ENCODE results near the gene SGCA.
A peak's percentile ranks its signal among the peaks of the same experiment; 100 is the strongest.

SGCA gene

DNA sequence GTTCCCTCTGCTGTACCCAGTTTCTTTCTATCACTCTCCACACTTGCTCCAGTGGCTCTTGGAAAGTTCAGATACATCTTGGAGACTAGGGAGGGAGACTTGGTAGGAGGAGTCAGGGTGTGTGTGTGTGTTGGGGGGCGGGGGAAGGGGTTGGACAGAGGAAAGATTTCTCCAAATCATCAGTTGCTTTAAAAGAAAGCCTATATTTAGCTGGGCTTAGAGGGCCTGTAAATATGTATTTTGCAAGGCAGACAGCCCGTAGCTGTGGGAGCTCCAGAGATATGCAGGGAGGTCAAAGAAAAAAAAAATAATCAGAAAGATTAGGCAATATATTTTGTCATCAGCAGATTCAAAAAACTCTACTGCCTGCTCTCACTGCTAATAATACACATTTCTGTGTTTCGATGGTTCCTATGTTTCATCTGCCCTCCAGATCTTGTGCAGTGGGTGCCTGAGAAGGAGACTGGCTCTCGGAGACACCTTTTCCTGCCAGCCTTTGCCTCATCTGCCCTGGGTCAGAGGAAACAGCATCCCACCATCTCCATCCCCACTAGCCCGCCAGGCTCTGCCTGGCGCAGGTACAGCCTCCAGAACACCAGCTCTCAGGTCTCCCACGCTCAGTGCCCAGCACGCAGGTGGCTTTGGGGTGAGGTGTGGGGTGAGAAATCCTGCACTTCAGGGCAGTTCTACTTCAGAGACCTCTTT is 10.5 kb upstream of the SGCA start:
- no peak overlapping the region for H2BK120ac ChIP-seq (ENCODE audit: low read depth, low read length)
- DNase-seq, result no peak
- H4K8ac ChIP-seq (ENCODE audit: low read depth, low read length), result no peak overlapping the region
- no peaks in the 10 kb centered on the region for H3K79me1 ChIP-seq (ENCODE audit: low read length)
- no peak overlapping the region for H3K4me2 ChIP-seq (ENCODE audit: low read length)
- WGBS (ENCODE audit: extremely low coverage, insufficient coverage, low lambda C conversion rate), result no CpG with 5 or more reads among the region's 8 CpGs
- H2BK15ac ChIP-seq (replicated peaks; ENCODE audit: low read depth), result no peak overlapping the region
- no peaks in the 10 kb centered on the region for H3K36me3 ChIP-seq (ENCODE audit: control insufficient read depth, insufficient read depth, low read length)
- peaks cover 6% of the 10 kb centered on the region for H3K4me1 ChIP-seq (ENCODE audit: control insufficient read depth, low read depth, low read length)
- H2AK5ac ChIP-seq (ENCODE audit: low read length), result no peak overlapping the region
- no peaks in the 10 kb centered on the region for H3K79me2 ChIP-seq (ENCODE audit: control insufficient read depth, insufficient read depth, low read length)
- H4K5ac ChIP-seq (ENCODE audit: low read length), result no peak overlapping the region
- H3K23ac ChIP-seq (ENCODE audit: low read length), result no peak overlapping the region
- no peak overlapping the region for H3K4me3 ChIP-seq (ENCODE audit: low read length)
- H3K18ac ChIP-seq (ENCODE audit: low read length), result no peak overlapping the region
- H3K4ac ChIP-seq (ENCODE audit: low read depth, low read length), result no peak overlapping the region
- no peak overlapping the region for H2BK5ac ChIP-seq (ENCODE audit: low read length)
- no peak overlapping the region for H3K27ac ChIP-seq (ENCODE audit: low read depth, low read length)
- no peaks in the 10 kb centered on the region for H3K27me3 ChIP-seq (ENCODE audit: insufficient read depth, low read length, poor library complexity)
- H3K9ac ChIP-seq (ENCODE audit: low read length), result no peak overlapping the region
- no peak overlapping the region for H3K56ac ChIP-seq (ENCODE audit: low read length)

DNA sequence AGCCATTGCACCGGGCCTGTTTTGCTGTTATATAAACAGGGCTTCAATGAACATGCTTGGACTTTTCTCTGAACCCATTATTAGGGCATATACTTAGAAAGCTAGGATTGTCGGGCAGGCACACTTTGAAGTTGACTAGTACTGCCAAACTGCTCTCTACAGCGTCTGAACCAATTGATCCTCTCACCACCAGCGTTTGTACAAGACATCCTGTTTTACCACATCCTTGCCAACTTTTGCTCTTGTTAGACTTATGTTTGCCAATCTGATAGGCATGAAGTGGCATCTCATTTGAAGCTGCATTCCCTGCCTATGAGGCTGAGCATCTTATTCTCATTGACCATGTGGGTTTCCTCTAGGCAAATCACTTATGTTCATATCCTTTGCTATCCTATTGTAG is 7.9 kb upstream of the SGCA start:
- H3K4ac ChIP-seq (ENCODE audit: low read depth, low read length), result no peak overlapping the region
- no peak overlapping the region for H3K56ac ChIP-seq (ENCODE audit: low read length)
- no peak overlapping the region for H3K18ac ChIP-seq (ENCODE audit: low read length)
- no peak overlapping the region for H3K27ac ChIP-seq (ENCODE audit: low read depth, low read length)
- H3K27me3 ChIP-seq (ENCODE audit: insufficient read depth, low read length, poor library complexity), result no peaks in the 10 kb centered on the region
- no peak overlapping the region for H2BK120ac ChIP-seq (ENCODE audit: low read depth, low read length)
- H2AK5ac ChIP-seq (ENCODE audit: low read length), result no peak overlapping the region
- H2BK5ac ChIP-seq (ENCODE audit: low read length), result no peak overlapping the region
- H3K4me2 ChIP-seq (ENCODE audit: low read length), result no peak overlapping the region
- H4K8ac ChIP-seq (ENCODE audit: low read depth, low read length), result no peak overlapping the region
- no peak overlapping the region for H3K9ac ChIP-seq (ENCODE audit: low read length)
- H3K4me3 ChIP-seq (ENCODE audit: low read length), result no peak overlapping the region
- H3K79me1 ChIP-seq (ENCODE audit: low read length), result no peaks in the 10 kb centered on the region
- no peak overlapping the region for H2BK15ac ChIP-seq (replicated peaks; ENCODE audit: low read depth)
- no peak overlapping the region for H3K23ac ChIP-seq (ENCODE audit: low read length)
- no peaks in the 10 kb centered on the region for H3K36me3 ChIP-seq (ENCODE audit: control insufficient read depth, insufficient read depth, low read length)
- H3K4me1 ChIP-seq (ENCODE audit: control insufficient read depth, low read depth, low read length), result no peaks in the 10 kb centered on the region
- H3K79me2 ChIP-seq (ENCODE audit: control insufficient read depth, insufficient read depth, low read length), result no peaks in the 10 kb centered on the region
- no peak overlapping the region for H4K5ac ChIP-seq (ENCODE audit: low read length)
- DNase-seq, result no peak
- no CpG with 5 or more reads among the region's 4 CpGs for WGBS (ENCODE audit: extremely low coverage, insufficient coverage, low lambda C conversion rate)

- Histone ChIP-seq H4K8ac (ENCODE audit: low read depth, low read length) (no peak overlapping the region), H3K27ac (ENCODE audit: low read depth, low read length) (no peak overlapping the region), H2BK120ac (ENCODE audit: low read depth, low read length) (no peak overlapping the region), H3K9ac (ENCODE audit: low read length) (peak overlapping the region; percentile 73), H2AK5ac (ENCODE audit: low read length) (no peak overlapping the region), H4K5ac (ENCODE audit: low read length) (no peak overlapping the region), H3K4ac (ENCODE audit: low read depth, low read length) (no peak overlapping the region), H3K4me2 (ENCODE audit: low read length) (peak overlapping the region; percentile 86), H3K18ac (ENCODE audit: low read length) (no peak overlapping the region), H3K79me2 (ENCODE audit: control insufficient read depth, insufficient read depth, low read length) (no peaks in the 10 kb centered on the region), H3K79me1 (ENCODE audit: low read length) (no peaks in the 10 kb centered on the region), H3K4me1 (ENCODE audit: control insufficient read depth, low read depth, low read length) (no peaks in the 10 kb centered on the region), H3K23ac (ENCODE audit: low read length) (no peak overlapping the region), H3K36me3 (ENCODE audit: control insufficient read depth, insufficient read depth, low read length) (no peaks in the 10 kb centered on the region), H2BK15ac (replicated peaks; ENCODE audit: low read depth) (no peak overlapping the region), H3K27me3 (ENCODE audit: insufficient read depth, low read length, poor library complexity) (no peaks in the 10 kb centered on the region), H3K56ac (ENCODE audit: low read length) (peak overlapping the region; percentile 84), H2BK5ac (ENCODE audit: low read length) (no peak overlapping the region), H3K4me3 (ENCODE audit: low read length) (peak overlapping the region; percentile 37)
- WGBS (ENCODE audit: extremely low coverage, insufficient coverage, low lambda C conversion rate), result no CpG with 5 or more reads among the region's 53 CpGs
- DNase-seq, result peak; percentile 94
Observed at GRCh38 chr17:50161023-50161910, 4.5 kb upstream of the SGCA start.

- Histone ChIP-seq H3K27me3 (ENCODE audit: insufficient read depth, low read length, poor library complexity) (no peaks in the 10 kb centered on the region), H4K8ac (ENCODE audit: low read depth, low read length) (no peak overlapping the region), H3K79me2 (ENCODE audit: control insufficient read depth, insufficient read depth, low read length) (no peaks in the 10 kb centered on the region), H2BK5ac (ENCODE audit: low read length) (no peak overlapping the region), H3K27ac (ENCODE audit: low read depth, low read length) (no peak overlapping the region), H3K18ac (ENCODE audit: low read length) (no peak overlapping the region), H4K5ac (ENCODE audit: low read length) (no peak overlapping the region), H3K4ac (ENCODE audit: low read depth, low read length) (no peak overlapping the region), H3K4me1 (ENCODE audit: control insufficient read depth, low read depth, low read length) (no peaks in the 10 kb centered on the region), H3K4me2 (ENCODE audit: low read length) (peak overlapping the region; percentile 34), H3K23ac (ENCODE audit: low read length) (no peak overlapping the region), H2BK15ac (replicated peaks; ENCODE audit: low read depth) (no peak overlapping the region), H3K79me1 (ENCODE audit: low read length) (no peaks in the 10 kb centered on the region), H2BK120ac (ENCODE audit: low read depth, low read length) (no peak overlapping the region), H3K36me3 (ENCODE audit: control insufficient read depth, insufficient read depth, low read length) (no peaks in the 10 kb centered on the region), H3K9ac (ENCODE audit: low read length) (peak overlapping the region; percentile 16), H2AK5ac (ENCODE audit: low read length) (no peak overlapping the region), H3K4me3 (ENCODE audit: low read length) (no peak overlapping the region), H3K56ac (ENCODE audit: low read length) (peak overlapping the region; percentile 54)
- DNase-seq, result no peak
- whole genome bisulfite sequencing (ENCODE audit: extremely low coverage, insufficient coverage, low lambda C conversion rate), result no CpG with 5 or more reads among the region's 16 CpGs
Observed at GRCh38 chr17:50161911-50162288, 3.9 kb upstream of the SGCA start.

- Histone ChIP-seq H3K4me2 (ENCODE audit: low read length) (no peak overlapping the region), H3K79me2 (ENCODE audit: control insufficient read depth, insufficient read depth, low read length) (no peaks in the 10 kb centered on the region), H3K9ac (ENCODE audit: low read length) (no peak overlapping the region), H4K5ac (ENCODE audit: low read length) (no peak overlapping the region), H2AK5ac (ENCODE audit: low read length) (no peak overlapping the region), H2BK15ac (replicated peaks; ENCODE audit: low read depth) (no peak overlapping the region), H2BK120ac (ENCODE audit: low read depth, low read length) (no peak overlapping the region), H3K23ac (ENCODE audit: low read length) (no peak overlapping the region), H2BK5ac (ENCODE audit: low read length) (no peak overlapping the region), H3K27me3 (ENCODE audit: insufficient read depth, low read length, poor library complexity) (no peaks in the 10 kb centered on the region), H3K27ac (ENCODE audit: low read depth, low read length) (no peak overlapping the region), H3K4ac (ENCODE audit: low read depth, low read length) (no peak overlapping the region), H3K18ac (ENCODE audit: low read length) (no peak overlapping the region), H3K79me1 (ENCODE audit: low read length) (no peaks in the 10 kb centered on the region), H3K36me3 (ENCODE audit: control insufficient read depth, insufficient read depth, low read length) (no peaks in the 10 kb centered on the region), H3K4me3 (ENCODE audit: low read length) (no peak overlapping the region), H3K4me1 (ENCODE audit: control insufficient read depth, low read depth, low read length) (no peaks in the 10 kb centered on the region), H3K56ac (ENCODE audit: low read length) (no peak overlapping the region), H4K8ac (ENCODE audit: low read depth, low read length) (no peak overlapping the region)
- DNase-seq, result no peak
- no CpG with 5 or more reads among the region's 8 CpGs for WGBS (ENCODE audit: extremely low coverage, insufficient coverage, low lambda C conversion rate)
Observed at GRCh38 chr17:50162466-50163254, 3.1 kb upstream of the SGCA start.
